RWPE2 (cell line): ENCODE data around the gene TIMD4.

Experiments used
- ATAC-seq: fragments of 200-7000 bp; cut with Tn5 transposase; 3 replicates; pipeline ENCODE4 v1.9.1; 2021; ENCODE audit warnings: low read depth
- DNase-seq: peaks from one replicate; pipeline ENCODE4 v3.0.0-alpha.2; 2020; ENCODE audit warnings: low spot score
- H3K27ac ChIP-seq: fragments of 450-650 bp; 2 replicates; pipeline ENCODE4 v1.5.1; 2017; ENCODE audit warnings: mild to moderate bottlenecking; ENCODE audit not compliant: poor library complexity, severe bottlenecking
- H3K27me3 ChIP-seq: fragments of 250-450 bp; sonication (Bioruptor Pico); 2 replicates; pipeline ENCODE4 v1.5.1; 2021; ENCODE audit warnings: mild to moderate bottlenecking, moderate library complexity; ENCODE audit not compliant: insufficient read depth, poor library complexity, severe bottlenecking
- H3K36me3 ChIP-seq: fragments of 250-450 bp; sonication (Bioruptor Pico); 2 replicates; pipeline ENCODE4 v1.5.1; 2020; ENCODE audit warnings: low read depth, mild to moderate bottlenecking, moderate library complexity
- H3K4me1 ChIP-seq: fragments of 250-450 bp; sonication (Bioruptor Pico); 2 replicates; pipeline ENCODE4 v1.5.1; 2021; ENCODE audit warnings: mild to moderate bottlenecking, moderate library complexity; ENCODE audit not compliant: insufficient read depth, poor library complexity, severe bottlenecking
- H3K4me3 ChIP-seq: fragments of 250-450 bp; sonication (Bioruptor Pico); 2 replicates; pipeline ENCODE4 v1.5.1; 2021; ENCODE audit warnings: mild to moderate bottlenecking, moderate library complexity; ENCODE audit not compliant: severe bottlenecking
- H3K9me3 ChIP-seq: fragments of 250-450 bp; sonication (Bioruptor Pico); 2 replicates; pipeline ENCODE4 v1.5.1; 2021; ENCODE audit warnings: mild to moderate bottlenecking, moderate library complexity; ENCODE audit not compliant: severe bottlenecking
- TF ChIP-seq, protein P1 (sequence below): fragments of 450-650 bp; IDR thresholded peaks from one replicate; pipeline ENCODE4 v1.5.1; 2017; ENCODE audit warnings: mild to moderate bottlenecking, moderate library complexity; ENCODE audit not compliant: poor library complexity, severe bottlenecking

TIMD4 gene

DNA sequence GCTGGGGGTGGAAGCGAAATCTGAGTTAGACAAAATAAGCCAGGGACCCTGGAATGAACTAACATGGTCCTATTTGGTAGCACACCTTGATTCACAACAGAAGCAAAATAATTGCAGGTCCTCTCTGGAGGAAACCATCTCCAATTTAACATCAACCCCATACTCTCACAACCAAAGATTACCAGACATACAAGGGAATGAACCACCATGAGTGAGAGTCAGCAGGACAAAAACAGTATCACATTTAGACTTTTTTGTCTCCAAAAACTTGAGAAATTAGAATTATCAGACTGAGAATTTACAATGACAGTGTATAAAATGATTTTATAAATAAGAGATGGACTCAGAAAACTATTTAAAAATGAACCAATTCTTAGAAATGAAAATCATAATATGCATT is 91.8 kb downstream of the TIMD4 start:
- Histone ChIP-seq H3K9me3 (no peaks in the 10 kb centered on the region), H3K36me3 (no peaks in the 10 kb centered on the region), H3K27ac (no peak overlapping the region), H3K27me3 (no peaks in the 10 kb centered on the region), H3K4me1 (no peaks in the 10 kb centered on the region), H3K4me3 (no peak overlapping the region)
- TF ChIP-seq, protein P1, sequence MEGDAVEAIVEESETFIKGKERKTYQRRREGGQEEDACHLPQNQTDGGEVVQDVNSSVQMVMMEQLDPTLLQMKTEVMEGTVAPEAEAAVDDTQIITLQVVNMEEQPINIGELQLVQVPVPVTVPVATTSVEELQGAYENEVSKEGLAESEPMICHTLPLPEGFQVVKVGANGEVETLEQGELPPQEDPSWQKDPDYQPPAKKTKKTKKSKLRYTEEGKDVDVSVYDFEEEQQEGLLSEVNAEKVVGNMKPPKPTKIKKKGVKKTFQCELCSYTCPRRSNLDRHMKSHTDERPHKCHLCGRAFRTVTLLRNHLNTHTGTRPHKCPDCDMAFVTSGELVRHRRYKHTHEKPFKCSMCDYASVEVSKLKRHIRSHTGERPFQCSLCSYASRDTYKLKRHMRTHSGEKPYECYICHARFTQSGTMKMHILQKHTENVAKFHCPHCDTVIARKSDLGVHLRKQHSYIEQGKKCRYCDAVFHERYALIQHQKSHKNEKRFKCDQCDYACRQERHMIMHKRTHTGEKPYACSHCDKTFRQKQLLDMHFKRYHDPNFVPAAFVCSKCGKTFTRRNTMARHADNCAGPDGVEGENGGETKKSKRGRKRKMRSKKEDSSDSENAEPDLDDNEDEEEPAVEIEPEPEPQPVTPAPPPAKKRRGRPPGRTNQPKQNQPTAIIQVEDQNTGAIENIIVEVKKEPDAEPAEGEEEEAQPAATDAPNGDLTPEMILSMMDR: no peak
- DNase-seq (no peak), ATAC-seq (no peak)

DNA sequence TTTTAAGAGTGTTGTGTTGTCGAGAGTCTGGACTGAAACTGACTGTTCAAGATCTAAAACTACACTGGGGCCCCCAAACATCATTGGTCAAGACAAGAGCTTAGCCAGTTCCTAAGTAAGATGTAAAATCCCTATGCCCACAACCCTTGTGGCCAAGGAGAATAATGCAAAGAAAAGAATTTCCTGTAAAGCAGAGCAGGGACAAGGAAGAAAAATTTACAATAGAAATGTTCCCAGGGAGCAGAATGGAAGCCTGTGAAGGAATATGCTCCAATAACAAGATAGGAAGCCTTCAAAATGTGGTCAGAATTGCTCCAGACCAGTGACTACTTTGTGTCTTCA is 92.6 kb downstream of the TIMD4 start:
- no peaks in the 10 kb centered on the region for H3K4me1 ChIP-seq
- H3K27ac ChIP-seq: no peak overlapping the region
- TF ChIP-seq, protein P1: no peak
- no peak for ATAC-seq
- H3K36me3 ChIP-seq: no peaks in the 10 kb centered on the region
- H3K4me3 ChIP-seq: no peak overlapping the region
- no peaks in the 10 kb centered on the region for H3K27me3 ChIP-seq
- DNase-seq: no peak
- H3K9me3 ChIP-seq: no peaks in the 10 kb centered on the region
